SU-DHL-6 (cell line): ENCODE data around the gene BRMS1L.

Experiments
- H2AFZ ChIP-seq: fragments of 200-600 bp; sonication (generic); 2 replicates; pipeline ENCODE4 v1.6.1; 2014; ENCODE audit warnings: low read depth, mild to moderate bottlenecking, moderate library complexity, mixed read lengths, antibody characterized with exemption, low read length; ENCODE audit not compliant: severe bottlenecking
- H3F3A ChIP-seq: fragments of 200-600 bp; shearing (Covaris generic); 2 replicates; pipeline ENCODE4 v1.6.0; 2016; ENCODE audit warnings: antibody characterized with exemption, mild to moderate bottlenecking; ENCODE audit not compliant: insufficient read depth
- H3K27ac ChIP-seq: fragments of 200-600 bp; sonication (generic); 2 replicates; pipeline ENCODE4 v1.5.1; 2016; ENCODE audit warnings: low read depth, mild to moderate bottlenecking, low read length, moderate library complexity, mixed read lengths
- H3K27me3 ChIP-seq: fragments of 200-600 bp; sonication (generic), shearing (Covaris generic); 2 replicates; pipeline ENCODE4 v1.6.0; 2014; ENCODE audit warnings: mild to moderate bottlenecking, low read length
- H3K36me3 ChIP-seq: fragments of 200-600 bp; sonication (generic); 2 replicates; pipeline ENCODE4 v1.6.1; 2014; ENCODE audit warnings: mild to moderate bottlenecking, low read length, mixed read lengths
- H3K4me2 ChIP-seq: fragments of 300-600, 200-600 bp; shearing (Covaris generic), sonication (generic); 2 replicates; pipeline ENCODE4 v1.6.0; 2014; ENCODE audit warnings: low read length, low read depth, mild to moderate bottlenecking; ENCODE audit not compliant: poor library complexity, severe bottlenecking
- H3K4me3 ChIP-seq: fragments of 200-600 bp; sonication (generic); 2 replicates; pipeline ENCODE4 v1.5.1; 2014; ENCODE audit warnings: antibody characterized with exemption, low read length, mild to moderate bottlenecking, mixed read lengths; ENCODE audit not compliant: insufficient read depth, poor library complexity, severe bottlenecking
- H3K79me2 ChIP-seq: fragments of 200-600 bp; sonication (generic); 2 replicates; pipeline ENCODE4 v1.6.1; 2014; ENCODE audit warnings: mild to moderate bottlenecking, low read length, moderate library complexity; ENCODE audit not compliant: insufficient read depth
- H3K9ac ChIP-seq: fragments of 200-600 bp; sonication (generic); 2 replicates; pipeline ENCODE4 v1.7.0; 2014; ENCODE audit warnings: mild to moderate bottlenecking, low read length
- H3K9me2 ChIP-seq: fragments of 200-600 bp; sonication (generic); replicated peaks from 2 replicates; pipeline ENCODE4 v1.6.1; 2014; ENCODE audit warnings: low read length; ENCODE audit not compliant: insufficient read depth
- H3K9me3 ChIP-seq: fragments of 200-600 bp; sonication (generic); 2 replicates; pipeline ENCODE4 v1.6.1; 2014; ENCODE audit warnings: low read length, mixed read lengths; ENCODE audit not compliant: insufficient read depth
- H4K20me1 ChIP-seq: fragments of 200-600 bp; sonication (generic); 2 replicates; pipeline ENCODE4 v1.6.1; 2014; ENCODE audit warnings: low read depth, mild to moderate bottlenecking, antibody characterized with exemption, low read length, moderate library complexity, mixed read lengths
- EZH2phosphoT487 ChIP-seq: fragments of 200-600 bp; sonication (generic), shearing (Covaris generic); conservative IDR thresholded peaks from 2 replicates; pipeline ENCODE4 v1.6.1; 2018; ENCODE audit warnings: mild to moderate bottlenecking, antibody characterized with exemption, low read length, moderate library complexity, mixed read lengths

Gene BRMS1L

DNA sequence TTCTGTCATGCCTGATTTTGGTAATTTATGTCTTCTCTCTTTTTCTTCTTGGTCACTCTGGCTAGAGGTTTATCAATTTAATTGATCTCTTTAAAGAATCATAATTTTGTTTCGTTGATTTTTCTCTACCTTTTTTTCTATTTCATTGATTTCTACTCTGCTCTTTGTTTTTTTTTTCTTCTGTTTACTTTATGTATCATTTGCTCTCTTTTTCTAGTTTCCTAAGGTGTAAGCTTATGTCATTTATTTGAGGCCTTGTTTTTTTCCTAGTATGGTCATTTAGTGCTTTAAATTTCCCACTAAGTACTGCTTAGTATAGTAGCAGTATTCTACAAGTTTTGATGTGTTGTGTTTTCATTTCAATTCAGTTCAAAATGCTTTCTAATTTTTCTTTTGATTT is 89.6 kb downstream of the BRMS1L start:
- Histone ChIP-seq H2AFZ (no peak overlapping the region), H3K27me3 (no peaks in the 10 kb centered on the region), H3K9me2 (no peaks in the 10 kb centered on the region), H3K36me3 (no peaks in the 10 kb centered on the region), H3K9me3 (no peaks in the 10 kb centered on the region), H3K4me2 (no peak overlapping the region), H3K4me3 (no peak overlapping the region), H3F3A (no peaks in the 10 kb centered on the region), H4K20me1 (no peaks in the 10 kb centered on the region), H3K27ac (no peak overlapping the region), H3K79me2 (no peaks in the 10 kb centered on the region), H3K9ac (no peak overlapping the region)
- TF ChIP-seq EZH2phosphoT487 = no peak
